DOHH2 (cell line): ENCODE results near the gene EPHA6.

Source experiments
- H3F3A ChIP-seq: fragments of 200-600 bp; sonication (generic), shearing (Covaris generic); 2 replicates; pipeline ENCODE4 v1.6.0; 2016; ENCODE audit warnings: antibody characterized with exemption, mild to moderate bottlenecking; ENCODE audit not compliant: control insufficient read depth, insufficient read depth
- H3K27ac ChIP-seq: fragments of 200-600 bp; sonication (generic); 2 replicates; pipeline ENCODE4 v1.5.1; 2014; ENCODE audit warnings: low read depth, mild to moderate bottlenecking, low read length, moderate library complexity
- H3K27me3 ChIP-seq: fragments of 200-600 bp; sonication (generic); 2 replicates; pipeline ENCODE4 v1.6.1; 2014; ENCODE audit warnings: mild to moderate bottlenecking, low read length, mixed read lengths; ENCODE audit not compliant: control insufficient read depth
- H3K36me3 ChIP-seq: fragments of 200-600 bp; sonication (generic); 2 replicates; pipeline ENCODE4 v1.6.1; 2014; ENCODE audit warnings: mild to moderate bottlenecking, low read length, moderate library complexity, mixed read lengths; ENCODE audit not compliant: control insufficient read depth
- H3K4me1 ChIP-seq: fragments of 200-600 bp; sonication (generic); 2 replicates; pipeline ENCODE4 v1.6.1; 2014; ENCODE audit warnings: mild to moderate bottlenecking, low read length, mixed read lengths; ENCODE audit not compliant: control insufficient read depth
- H3K4me2 ChIP-seq: fragments of 200-600 bp; sonication (generic); 2 replicates; pipeline ENCODE4 v1.6.0; 2014; ENCODE audit warnings: mild to moderate bottlenecking, low read length, moderate library complexity
- H3K4me3 ChIP-seq: fragments of 200-600 bp; sonication (generic); 2 replicates; pipeline ENCODE4 v1.5.1; 2014; ENCODE audit warnings: mild to moderate bottlenecking, low read length, mixed read lengths
- H3K79me2 ChIP-seq: fragments of 200-600 bp; sonication (generic); 2 replicates; pipeline ENCODE4 v1.6.1; 2014; ENCODE audit warnings: mild to moderate bottlenecking, low read length, mixed read lengths; ENCODE audit not compliant: control insufficient read depth
- H3K9me2 ChIP-seq: fragments of 200-600 bp; sonication (generic); replicated peaks from 2 replicates; pipeline ENCODE4 v1.6.1; 2014; ENCODE audit warnings: mild to moderate bottlenecking, low read length, mixed read lengths; ENCODE audit not compliant: control insufficient read depth
- H3K9me3 ChIP-seq: fragments of 200-600 bp; sonication (generic); 2 replicates; pipeline ENCODE4 v1.6.1; 2014; ENCODE audit warnings: antibody characterized with exemption, low read length, mixed read lengths; ENCODE audit not compliant: control insufficient read depth, insufficient read depth
- H4K20me1 ChIP-seq: fragments of 200-600 bp; sonication (generic); 2 replicates; pipeline ENCODE4 v1.6.0; 2014; ENCODE audit warnings: low read depth, mild to moderate bottlenecking, antibody characterized with exemption, low read length, moderate library complexity; ENCODE audit not compliant: control insufficient read depth, insufficient read depth
- CTCF ChIP-seq: fragments of 200-600 bp; sonication (generic); IDR thresholded peaks from one replicate; pipeline ENCODE4 v1.5.1; 2014; ENCODE audit warnings: antibody characterized with exemption, mild to moderate bottlenecking, low read depth, low read length; ENCODE audit not compliant: poor library complexity, severe bottlenecking
- EZH2phosphoT487 ChIP-seq: fragments of 200-600 bp; sonication (generic); IDR thresholded peaks from 2 replicates; pipeline ENCODE4 v1.6.1; 2017; ENCODE audit warnings: borderline replicate concordance, mild to moderate bottlenecking, antibody characterized with exemption, low read length, moderate library complexity, mixed read lengths

Gene EPHA6

GRCh38 chr3:96836153-96836915 lies 21.9 kb downstream of the EPHA6 start:
- Histone ChIP-seq H3K79me2 (no peaks in the 10 kb centered on the region), H3K9me3 (no peaks in the 10 kb centered on the region), H3K36me3 (no peaks in the 10 kb centered on the region), H3K9me2 (no peaks in the 10 kb centered on the region), H3K4me3 (no peak overlapping the region), H3K4me1 (no peaks in the 10 kb centered on the region), H3K4me2 (no peak overlapping the region), H3F3A (no peaks in the 10 kb centered on the region), H4K20me1 (no peaks in the 10 kb centered on the region), H3K27me3 (no peaks in the 10 kb centered on the region), H3K27ac (no peak overlapping the region)
- TF ChIP-seq CTCF, result no peak
- no peak for TF ChIP-seq EZH2phosphoT487

- Histone ChIP-seq H4K20me1 (no peaks in the 10 kb centered on the region), H3K79me2 (no peaks in the 10 kb centered on the region), H3K27ac (no peak overlapping the region), H3K9me2 (no peaks in the 10 kb centered on the region), H3K27me3 (no peaks in the 10 kb centered on the region), H3K4me2 (no peak overlapping the region), H3K36me3 (no peaks in the 10 kb centered on the region), H3K9me3 (no peaks in the 10 kb centered on the region), H3K4me3 (no peak overlapping the region), H3K4me1 (no peaks in the 10 kb centered on the region), H3F3A (no peaks in the 10 kb centered on the region)
- TF ChIP-seq EZH2phosphoT487, result no peak
- TF ChIP-seq CTCF, result no peak
Measured at GRCh38 chr3:96843505-96844203, 29.3 kb downstream of the EPHA6 start.

- no peaks in the 10 kb centered on the region for H3K4me1 ChIP-seq
- no peaks in the 10 kb centered on the region for H3K36me3 ChIP-seq
- no peaks in the 10 kb centered on the region for H4K20me1 ChIP-seq
- TF ChIP-seq EZH2phosphoT487 (no peak), CTCF (no peak)
- H3K4me2 ChIP-seq, result no peak overlapping the region
- no peaks in the 10 kb centered on the region for H3K27me3 ChIP-seq
- H3F3A ChIP-seq, result no peaks in the 10 kb centered on the region
- no peak overlapping the region for H3K4me3 ChIP-seq
- H3K27ac ChIP-seq, result no peak overlapping the region
- H3K9me3 ChIP-seq, result no peaks in the 10 kb centered on the region
- no peaks in the 10 kb centered on the region for H3K9me2 ChIP-seq
- H3K79me2 ChIP-seq, result no peaks in the 10 kb centered on the region
Measured at GRCh38 chr3:96844204-96844514, 29.8 kb downstream of the EPHA6 start.
